ENCODE data around the gene BRCA1.
A peak's percentile ranks its signal among the peaks of the same experiment; 100 is the strongest.
"Not testable (repeated sequence)": the region's sequence is repeated elsewhere in the genome, so short reads cannot be mapped to it uniquely, and the experiment has no call there.

BRCA1 gene

GRCh38 chr17:43125133-43125966 is at the start of gene BRCA1:
TSS of gene BRCA1 (minus strand) at chr17:43125364. CDS start at chr17:43124096, 1,268 bp downstream.
- peak within 1 kb of the TSS; percentile 86 for H3K4me3 ChIP-seq (ENCODE audit: low read depth, low read length)

- peak overlapping the region; percentile 92 for H3K4me3 ChIP-seq (ENCODE audit: low read depth, low read length)
Measured at GRCh38 chr17:43171586-43172487, 46.7 kb upstream of the BRCA1 start.

- peak within 1 kb of the TSS; percentile 92 for H3K4me3 ChIP-seq (ENCODE audit: low read depth, low read length)
Measured at GRCh38 chr17:43170766-43171585, 45.8 kb upstream of the BRCA1 start, which contains the start of gene NBR1. TSS of gene NBR1 (plus strand) at chr17:43171214. CDS start at chr17:43175800, 4,586 bp downstream.

GRCh38 chr17:43170140-43170765 is 45.1 kb upstream of the BRCA1 start:
- H3K4me3 ChIP-seq (ENCODE audit: low read depth, low read length), result peak overlapping the region; percentile 92

- H3K4me3 ChIP-seq (ENCODE audit: low read depth, low read length), result peak overlapping the region; percentile 92
Measured at GRCh38 chr17:43169561-43170139, 44.5 kb upstream of the BRCA1 start.

GRCh38 chr17:43165971-43166370 is 40.8 kb upstream of the BRCA1 start:
- H3K4me3 ChIP-seq (ENCODE audit: low read depth, low read length), result not testable (repeated sequence)

- not testable (repeated sequence) for H3K4me3 ChIP-seq (ENCODE audit: low read depth, low read length)
Measured at GRCh38 chr17:43159957-43160356, 34.8 kb upstream of the BRCA1 start.

- not testable (repeated sequence) for H3K4me3 ChIP-seq (ENCODE audit: low read depth, low read length)
Measured at GRCh38 chr17:43159232-43159631, 34.1 kb upstream of the BRCA1 start.

GRCh38 chr17:43155666-43156065 is 30.5 kb upstream of the BRCA1 start:
- H3K4me3 ChIP-seq (ENCODE audit: low read depth, low read length), result no peak overlapping the region

- H3K4me3 ChIP-seq (ENCODE audit: low read depth, low read length), result not testable (repeated sequence)
Measured at GRCh38 chr17:43153197-43153835, 28.2 kb upstream of the BRCA1 start.

GRCh38 chr17:43151880-43152456 is 26.8 kb upstream of the BRCA1 start:
- no peak overlapping the region for H3K4me3 ChIP-seq (ENCODE audit: low read depth, low read length)

GRCh38 chr17:43146649-43147048 is 21.5 kb upstream of the BRCA1 start:
- no peak overlapping the region for H3K4me3 ChIP-seq (ENCODE audit: low read depth, low read length)

- no peak overlapping the region for H3K4me3 ChIP-seq (ENCODE audit: low read depth, low read length)
Measured at GRCh38 chr17:43143201-43143600, 18.0 kb upstream of the BRCA1 start.

GRCh38 chr17:43142153-43142552 is 17.0 kb upstream of the BRCA1 start:
- no peak overlapping the region for H3K4me3 ChIP-seq (ENCODE audit: low read depth, low read length)

GRCh38 chr17:43140396-43141332 is 15.5 kb upstream of the BRCA1 start:
- H3K4me3 ChIP-seq (ENCODE audit: low read depth, low read length), result no peak overlapping the region

GRCh38 chr17:43138531-43138930 is 13.4 kb upstream of the BRCA1 start:
- not testable (repeated sequence) for H3K4me3 ChIP-seq (ENCODE audit: low read depth, low read length)

- H3K4me3 ChIP-seq (ENCODE audit: low read depth, low read length), result not testable (repeated sequence)
Measured at GRCh38 chr17:43136574-43136973, 11.4 kb upstream of the BRCA1 start.

GRCh38 chr17:43135454-43135819 is 10.3 kb upstream of the BRCA1 start:
- no peak overlapping the region for H3K4me3 ChIP-seq (ENCODE audit: low read depth, low read length)
